ENCODE measurements around the gene EFR3B. TPM values are rescaled to one million over a fixed set of nuclear protein-coding genes. Genes with fewer than 3 reads are reported as not detected.
"Not testable (repeated sequence)": the region's sequence is repeated elsewhere in the genome, so short reads cannot be mapped to it uniquely, and the experiment has no call there.

EFR3B gene, protein sequence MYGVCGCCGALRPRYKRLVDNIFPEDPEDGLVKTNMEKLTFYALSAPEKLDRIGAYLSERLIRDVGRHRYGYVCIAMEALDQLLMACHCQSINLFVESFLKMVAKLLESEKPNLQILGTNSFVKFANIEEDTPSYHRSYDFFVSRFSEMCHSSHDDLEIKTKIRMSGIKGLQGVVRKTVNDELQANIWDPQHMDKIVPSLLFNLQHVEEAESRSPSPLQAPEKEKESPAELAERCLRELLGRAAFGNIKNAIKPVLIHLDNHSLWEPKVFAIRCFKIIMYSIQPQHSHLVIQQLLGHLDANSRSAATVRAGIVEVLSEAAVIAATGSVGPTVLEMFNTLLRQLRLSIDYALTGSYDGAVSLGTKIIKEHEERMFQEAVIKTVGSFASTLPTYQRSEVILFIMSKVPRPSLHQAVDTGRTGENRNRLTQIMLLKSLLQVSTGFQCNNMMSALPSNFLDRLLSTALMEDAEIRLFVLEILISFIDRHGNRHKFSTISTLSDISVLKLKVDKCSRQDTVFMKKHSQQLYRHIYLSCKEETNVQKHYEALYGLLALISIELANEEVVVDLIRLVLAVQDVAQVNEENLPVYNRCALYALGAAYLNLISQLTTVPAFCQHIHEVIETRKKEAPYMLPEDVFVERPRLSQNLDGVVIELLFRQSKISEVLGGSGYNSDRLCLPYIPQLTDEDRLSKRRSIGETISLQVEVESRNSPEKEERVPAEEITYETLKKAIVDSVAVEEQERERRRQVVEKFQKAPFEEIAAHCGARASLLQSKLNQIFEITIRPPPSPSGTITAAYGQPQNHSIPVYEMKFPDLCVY
- 1 to 10 TPM; 1.0 to 2.8 (median 1.9) TPM for total RNA-seq
- long read RNA-seq, donor 1, partial matches to known transcripts: 1 of 1 reads
- long read RNA-seq, donor 1, other reads (novel, unspliced or antisense): 0 of 1 reads
- long read RNA-seq, donor 2: 0 reads

DNA sequence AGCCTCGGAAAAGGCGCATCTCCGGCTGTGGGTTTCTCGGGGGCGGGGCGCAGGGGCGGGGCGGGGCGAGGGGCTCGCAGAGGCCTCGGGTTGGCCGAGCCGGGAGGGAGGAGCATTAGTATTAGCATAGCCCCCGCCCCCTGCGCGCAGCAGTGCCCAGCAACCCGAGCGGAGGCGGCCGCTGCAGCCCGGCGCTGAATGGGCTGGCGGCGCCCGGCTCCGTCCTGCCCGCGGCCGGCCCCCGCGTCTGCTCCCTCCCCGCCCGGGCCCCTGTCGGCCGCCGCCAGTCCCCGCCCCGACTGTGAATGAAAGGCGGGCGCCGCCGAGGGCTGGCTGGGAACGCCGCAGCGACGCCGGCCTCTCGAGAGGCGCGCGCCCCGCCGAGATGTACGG, at the start of gene EFR3B:
Gene EFR3B, plus strand, starts transcription at position 149 of the 393 bp plus-strand sequence. Its CDS starts 237 bp downstream, at position 386.
- Histone ChIP-seq H3K4me1 (ENCODE audit: low read depth) (peaks cover 14% of the 10 kb centered on the region), H3K9me3 (no peaks in the 10 kb centered on the region), H3K36me3 (ENCODE audit: low read depth) (no peaks in the 10 kb centered on the region), H3K4me3 (peak within 1 kb of the TSS; percentile 24)
- TF ChIP-seq, protein P1, sequence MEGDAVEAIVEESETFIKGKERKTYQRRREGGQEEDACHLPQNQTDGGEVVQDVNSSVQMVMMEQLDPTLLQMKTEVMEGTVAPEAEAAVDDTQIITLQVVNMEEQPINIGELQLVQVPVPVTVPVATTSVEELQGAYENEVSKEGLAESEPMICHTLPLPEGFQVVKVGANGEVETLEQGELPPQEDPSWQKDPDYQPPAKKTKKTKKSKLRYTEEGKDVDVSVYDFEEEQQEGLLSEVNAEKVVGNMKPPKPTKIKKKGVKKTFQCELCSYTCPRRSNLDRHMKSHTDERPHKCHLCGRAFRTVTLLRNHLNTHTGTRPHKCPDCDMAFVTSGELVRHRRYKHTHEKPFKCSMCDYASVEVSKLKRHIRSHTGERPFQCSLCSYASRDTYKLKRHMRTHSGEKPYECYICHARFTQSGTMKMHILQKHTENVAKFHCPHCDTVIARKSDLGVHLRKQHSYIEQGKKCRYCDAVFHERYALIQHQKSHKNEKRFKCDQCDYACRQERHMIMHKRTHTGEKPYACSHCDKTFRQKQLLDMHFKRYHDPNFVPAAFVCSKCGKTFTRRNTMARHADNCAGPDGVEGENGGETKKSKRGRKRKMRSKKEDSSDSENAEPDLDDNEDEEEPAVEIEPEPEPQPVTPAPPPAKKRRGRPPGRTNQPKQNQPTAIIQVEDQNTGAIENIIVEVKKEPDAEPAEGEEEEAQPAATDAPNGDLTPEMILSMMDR (IDR thresholded peaks at IDR 0.05): no peak
- intact Hi-C loops (cut with DNase I, micrococcal nuclease): no loop called here
- ATAC-seq: peak; percentile 96
- DNase-seq: peak; percentile 95 to 96 (median 96)

- no peak overlapping the region for H3K4me3 ChIP-seq
- H3K36me3 ChIP-seq (ENCODE audit: low read depth): no peaks in the 10 kb centered on the region
- DNase-seq: peak in 1 of 3 donors; percentile 29
- peaks cover 7% of the 10 kb centered on the region for H3K4me1 ChIP-seq (ENCODE audit: low read depth)
- TF ChIP-seq, protein P1 (IDR thresholded peaks at IDR 0.05): no peak
- intact Hi-C loops (cut with DNase I, micrococcal nuclease): no loop called here
- no peaks in the 10 kb centered on the region for H3K9me3 ChIP-seq
- peak; percentile 67 for ATAC-seq
Observed at GRCh38 chr2:24993406-24994145, 48.3 kb upstream of the EFR3B start.

DNA sequence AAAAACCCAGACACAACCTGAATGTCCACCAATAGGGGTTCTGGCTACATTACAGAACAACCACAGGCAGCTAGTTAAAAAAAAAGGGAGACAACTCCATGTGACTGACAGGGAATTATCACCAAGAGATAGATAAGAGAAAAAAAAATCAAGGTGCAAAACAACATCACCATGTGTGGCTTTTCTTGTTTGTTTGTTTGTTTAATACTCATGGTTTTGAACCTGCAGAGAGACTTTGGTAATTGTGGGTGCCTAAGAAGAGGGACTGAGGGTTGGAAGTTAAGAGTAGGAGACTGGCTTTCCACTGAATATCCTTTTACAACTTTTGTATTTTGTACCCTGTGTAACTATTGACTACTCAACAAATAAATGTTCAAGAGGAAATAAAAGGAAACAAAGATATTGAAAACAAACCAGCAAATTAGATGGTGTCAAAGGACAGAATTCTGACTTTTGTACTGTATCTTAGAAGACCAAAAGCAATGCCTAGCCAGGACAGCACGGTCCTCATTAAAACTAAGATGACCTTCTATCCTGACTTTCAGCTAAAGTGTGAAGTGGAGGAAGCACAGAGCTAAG, 47.6 kb upstream of the EFR3B start:
- Histone ChIP-seq H3K4me3 (no peak overlapping the region), H3K4me1 (ENCODE audit: low read depth) (peaks cover 7% of the 10 kb centered on the region), H3K9me3 (no peaks in the 10 kb centered on the region), H3K36me3 (ENCODE audit: low read depth) (no peaks in the 10 kb centered on the region)
- DNase-seq: no peak
- TF ChIP-seq, protein P1 (IDR thresholded peaks at IDR 0.05): no peak
- peak; percentile 79 for ATAC-seq
- intact Hi-C loops (cut with DNase I, micrococcal nuclease): no loop called here

GRCh38 chr2:24999097-24999496, 42.8 kb upstream of the EFR3B start:
- intact Hi-C loops (cut with DNase I, micrococcal nuclease); DNase-seq; H3K4me3 ChIP-seq; H3K4me1 ChIP-seq (ENCODE audit: low read depth); H3K36me3 ChIP-seq (ENCODE audit: low read depth); ATAC-seq; H3K9me3 ChIP-seq: not testable (repeated sequence)

GRCh38 chr2:25000036-25000435, 41.8 kb upstream of the EFR3B start:
- intact Hi-C loops (cut with DNase I, micrococcal nuclease): no loop called here
- ATAC-seq (no peak), DNase-seq (no peak)
- Histone ChIP-seq H3K4me1 (ENCODE audit: low read depth) (peaks cover 3% of the 10 kb centered on the region), H3K4me3 (no peak overlapping the region), H3K36me3 (ENCODE audit: low read depth) (no peaks in the 10 kb centered on the region), H3K9me3 (no peaks in the 10 kb centered on the region)
- TF ChIP-seq, protein P1 (IDR thresholded peaks at IDR 0.05): no peak

Measured in mucosa of descending colon (tissue), 3 donors.